ENCODE results near the gene SEMA4D. TPM values are rescaled to one million over a fixed set of nuclear protein-coding genes. Genes with fewer than 3 reads are reported as not detected.

Gene SEMA4D
- 1.7 and 4.5 TPM in 2 replicates for total RNA-seq (2014; rRNA removed; shearing (Covaris generic); ENCODE audit: low replicate concordance)

GRCh38 chr9:89497978-89498851 is at the start of gene SEMA4D:
Gene SEMA4D (minus strand): TSS chr9:89498113. CDS start chr9:89405456, 92,657 bp downstream.
- in situ Hi-C loops (cut with HindIII; ENCODE audit: low pct_unique_long_range_greater_than_20kb, low sequenced_read_pairs): no loop called here
- DNase-seq (ENCODE audit: low read depth): peak; percentile 53

DNA sequence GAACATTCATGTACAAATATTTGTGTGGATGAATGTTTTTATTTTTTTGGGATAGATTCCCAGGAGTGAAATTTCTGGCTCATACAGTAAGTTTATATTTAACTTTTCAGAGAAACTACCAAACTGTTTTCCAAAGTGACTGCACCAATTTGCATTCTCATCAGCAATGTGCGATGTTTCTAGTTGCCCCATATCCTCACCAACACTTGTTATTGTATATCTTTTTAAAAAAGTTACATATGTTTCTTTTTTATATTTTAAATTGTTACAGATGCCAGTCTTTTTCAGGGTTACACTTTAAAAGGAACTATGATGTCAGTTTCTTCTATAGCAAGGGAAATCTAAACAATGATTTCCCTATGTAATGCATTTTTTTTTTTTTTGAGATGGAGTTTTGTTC is 49.1 kb upstream of the SEMA4D start:
- in situ Hi-C loops (cut with HindIII; ENCODE audit: low pct_unique_long_range_greater_than_20kb, low sequenced_read_pairs): no loop called here
- DNase-seq (ENCODE audit: low read depth): no peak

DNA sequence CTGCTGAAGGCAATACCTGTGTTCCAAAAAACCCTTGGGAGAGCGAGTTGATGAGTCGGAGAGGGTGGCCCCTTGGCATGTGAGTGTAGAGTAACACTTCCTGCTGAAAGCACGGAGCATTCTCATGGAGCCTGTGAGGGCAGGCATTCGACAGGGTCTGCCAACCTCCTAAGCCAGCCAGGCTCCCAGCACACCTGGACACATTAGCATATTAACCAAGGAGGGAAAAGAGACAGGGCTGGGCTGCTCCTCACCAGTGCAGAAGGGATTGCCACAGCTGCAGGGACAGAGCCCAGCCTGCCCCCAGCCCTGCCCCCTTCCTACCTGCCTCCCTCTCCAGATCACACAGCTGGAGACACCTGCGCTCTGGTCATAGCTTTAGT is 46.4 kb upstream of the SEMA4D start:
- DNase-seq (ENCODE audit: low read depth): no peak

GRCh38 chr9:89543621-89544278 is 45.8 kb upstream of the SEMA4D start:
- no peak for DNase-seq (ENCODE audit: low read depth)
- in situ Hi-C loops (cut with HindIII; ENCODE audit: low pct_unique_long_range_greater_than_20kb, low sequenced_read_pairs): no loop called here

More for the DNA sequence above, 46.4 kb upstream of the SEMA4D start:
- in situ Hi-C loops (cut with HindIII; ENCODE audit: low pct_unique_long_range_greater_than_20kb, low sequenced_read_pairs): no loop called here

- no peak for DNase-seq (ENCODE audit: low read depth)
- in situ Hi-C loops (cut with HindIII; ENCODE audit: low pct_unique_long_range_greater_than_20kb, low sequenced_read_pairs): no loop called here
Measured at GRCh38 chr9:89543111-89543510, 45.2 kb upstream of the SEMA4D start.

DNA sequence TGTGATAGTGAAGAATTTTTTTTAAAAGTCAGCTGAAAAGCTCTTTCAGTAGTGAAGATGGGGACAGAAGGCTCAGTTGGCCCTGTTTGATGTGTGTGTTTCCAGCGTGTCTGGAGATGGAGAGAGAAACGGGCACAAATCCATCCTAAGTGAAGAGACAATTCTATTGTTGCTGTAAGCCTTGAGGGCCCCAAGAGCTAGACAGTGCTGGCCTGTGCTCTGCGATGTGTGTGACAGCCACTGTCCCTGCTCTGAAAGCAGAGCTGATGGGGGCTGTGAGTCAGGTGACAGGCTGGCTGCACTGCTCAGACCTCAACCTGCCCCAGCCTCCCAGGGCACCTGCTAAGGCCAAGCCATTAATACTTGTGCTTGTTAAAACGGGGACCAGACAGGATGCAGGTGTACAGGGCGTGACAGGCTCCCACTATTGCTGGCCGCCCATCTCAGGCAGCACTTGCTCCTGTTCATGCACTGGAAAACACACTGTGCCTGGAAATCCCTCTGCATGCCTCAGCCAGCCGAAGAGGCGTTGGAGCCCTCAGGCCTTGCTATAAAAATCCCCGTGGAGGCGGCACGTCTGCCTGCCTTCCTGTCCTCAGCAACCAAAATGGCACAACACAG is 44.6 kb upstream of the SEMA4D start:
- in situ Hi-C loops (cut with HindIII; ENCODE audit: low pct_unique_long_range_greater_than_20kb, low sequenced_read_pairs): no loop called here
- DNase-seq (ENCODE audit: low read depth): no peak

- in situ Hi-C loops (cut with HindIII; ENCODE audit: low pct_unique_long_range_greater_than_20kb, low sequenced_read_pairs): no loop called here
- no peak for DNase-seq (ENCODE audit: low read depth)
Measured at GRCh38 chr9:89541798-89542197, 43.9 kb upstream of the SEMA4D start.

GRCh38 chr9:89539374-89539773 is 41.5 kb upstream of the SEMA4D start:
- no peak for DNase-seq (ENCODE audit: low read depth)
- in situ Hi-C loops (cut with HindIII; ENCODE audit: low pct_unique_long_range_greater_than_20kb, low sequenced_read_pairs): no loop called here

DNA sequence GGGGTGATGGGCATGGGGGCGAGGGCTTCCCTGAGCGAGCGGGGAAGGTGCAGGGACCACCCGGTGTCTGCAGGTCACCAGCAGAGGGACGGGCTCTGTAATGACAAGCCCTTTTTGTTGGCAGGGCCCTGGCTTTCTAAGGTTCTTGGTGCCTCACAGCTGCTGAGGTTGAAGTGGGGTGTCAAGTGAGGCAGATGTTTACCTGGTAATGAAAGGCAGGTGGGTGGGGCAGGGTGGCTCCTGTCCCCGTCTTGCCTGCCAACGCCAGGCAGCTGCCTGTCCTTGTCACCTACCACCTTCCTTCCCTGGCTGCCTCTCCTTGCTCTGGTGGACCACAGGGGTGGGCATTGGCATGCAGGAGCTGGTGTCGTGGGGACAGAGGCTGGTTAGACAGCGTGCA is 41.0 kb upstream of the SEMA4D start:
- no peak for DNase-seq (ENCODE audit: low read depth)
- in situ Hi-C loops (cut with HindIII; ENCODE audit: low pct_unique_long_range_greater_than_20kb, low sequenced_read_pairs): no loop called here

DNA sequence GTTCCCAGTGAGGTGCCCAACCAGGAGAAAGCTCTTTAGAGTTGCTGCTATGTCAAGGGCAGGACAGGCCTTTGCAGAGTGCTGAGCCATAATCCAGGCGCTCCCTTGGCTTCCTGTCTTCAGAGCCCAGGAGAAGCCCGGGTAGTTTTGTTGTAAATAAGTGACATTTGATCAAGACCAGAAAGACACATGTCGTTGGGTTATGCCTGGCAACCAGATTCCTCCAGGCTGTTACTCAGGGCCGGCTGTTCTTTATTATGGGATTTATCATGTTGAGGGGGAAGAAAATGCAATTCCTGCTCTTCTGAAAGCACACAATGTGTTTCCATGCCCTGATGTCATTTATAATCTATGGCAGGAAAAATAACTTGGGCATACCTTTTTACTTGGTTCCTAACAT is 39.3 kb upstream of the SEMA4D start:
- in situ Hi-C loops (cut with HindIII; ENCODE audit: low pct_unique_long_range_greater_than_20kb, low sequenced_read_pairs): no loop called here
- DNase-seq (ENCODE audit: low read depth): no peak

DNA sequence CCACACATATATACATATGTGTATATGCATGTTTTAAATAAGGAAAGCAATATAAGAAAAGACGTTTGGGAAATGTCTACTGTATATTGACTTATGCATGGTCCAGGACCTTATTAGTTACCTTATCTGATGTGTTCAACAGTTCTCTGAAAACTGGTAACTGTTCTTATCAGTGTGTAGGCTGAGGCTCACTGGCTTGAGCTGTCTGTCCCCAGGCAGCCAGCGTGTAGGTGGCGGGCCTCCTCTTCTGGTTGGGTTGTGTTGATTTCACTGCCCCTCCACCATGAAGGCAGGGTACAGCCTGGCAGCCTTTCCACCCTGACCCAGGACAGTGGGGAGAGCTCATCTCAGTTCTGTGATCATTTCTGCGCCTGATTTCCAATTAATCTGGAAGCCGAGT is 38.7 kb upstream of the SEMA4D start:
- no peak for DNase-seq (ENCODE audit: low read depth)
- in situ Hi-C loops (cut with HindIII; ENCODE audit: low pct_unique_long_range_greater_than_20kb, low sequenced_read_pairs): no loop called here

- no peak for DNase-seq (ENCODE audit: low read depth)
- in situ Hi-C loops (cut with HindIII; ENCODE audit: low pct_unique_long_range_greater_than_20kb, low sequenced_read_pairs): no loop called here
Measured at GRCh38 chr9:89536145-89536574, 38.2 kb upstream of the SEMA4D start.

DNA sequence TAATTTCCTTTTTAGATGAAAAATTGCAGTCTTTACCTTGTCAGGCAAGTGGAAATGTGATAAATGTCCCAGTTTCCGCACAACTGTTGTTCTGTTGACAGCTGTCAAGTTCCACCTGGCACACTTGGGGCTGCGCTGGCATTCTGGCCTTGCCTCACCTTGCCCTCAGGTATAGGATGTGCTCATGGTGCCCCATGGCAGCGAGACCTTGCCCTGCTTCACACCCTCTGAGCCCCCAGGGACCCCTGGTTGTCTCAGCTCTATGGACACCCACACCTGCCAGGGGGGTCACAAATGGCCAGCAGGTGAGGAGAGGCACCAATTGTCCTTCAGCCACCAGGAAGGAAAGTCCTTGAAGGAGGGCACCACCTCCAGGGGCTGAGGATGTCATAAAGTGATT is 37.5 kb upstream of the SEMA4D start:
- DNase-seq (ENCODE audit: low read depth): no peak
- in situ Hi-C loops (cut with HindIII; ENCODE audit: low pct_unique_long_range_greater_than_20kb, low sequenced_read_pairs): no loop called here

- peak; percentile 23 for DNase-seq (ENCODE audit: low read depth)
- in situ Hi-C loops (cut with HindIII; ENCODE audit: low pct_unique_long_range_greater_than_20kb, low sequenced_read_pairs): no loop called here
Measured at GRCh38 chr9:89534515-89535287, 36.8 kb upstream of the SEMA4D start.

GRCh38 chr9:89533411-89534095 is 35.6 kb upstream of the SEMA4D start:
- DNase-seq (ENCODE audit: low read depth): no peak
- in situ Hi-C loops (cut with HindIII; ENCODE audit: low pct_unique_long_range_greater_than_20kb, low sequenced_read_pairs): no loop called here

DNA sequence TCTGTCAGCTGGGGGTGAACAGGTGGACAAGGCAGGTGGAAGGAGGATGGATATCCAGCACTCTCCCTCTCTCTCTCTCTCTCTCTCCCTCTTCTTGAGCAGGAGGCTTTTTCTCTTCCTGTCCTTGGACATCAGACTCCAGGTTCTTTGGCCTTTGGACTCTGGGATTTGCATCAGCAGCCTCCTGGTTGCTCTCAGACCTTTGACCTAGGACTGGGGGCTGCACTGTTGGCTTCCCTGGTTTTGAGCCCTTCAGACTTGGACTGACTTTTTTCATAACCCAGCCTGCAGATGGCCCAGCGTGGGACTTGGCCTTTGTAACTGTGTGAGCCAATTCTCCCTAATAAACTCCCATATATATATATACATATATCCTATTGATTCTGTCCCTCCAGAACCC is 35.0 kb upstream of the SEMA4D start:
- in situ Hi-C loops (cut with HindIII; ENCODE audit: low pct_unique_long_range_greater_than_20kb, low sequenced_read_pairs): no loop called here
- DNase-seq (ENCODE audit: low read depth): no peak

GRCh38 chr9:89532478-89532877 is 34.6 kb upstream of the SEMA4D start:
- no peak for DNase-seq (ENCODE audit: low read depth)
- in situ Hi-C loops (cut with HindIII; ENCODE audit: low pct_unique_long_range_greater_than_20kb, low sequenced_read_pairs): no loop called here

DNA sequence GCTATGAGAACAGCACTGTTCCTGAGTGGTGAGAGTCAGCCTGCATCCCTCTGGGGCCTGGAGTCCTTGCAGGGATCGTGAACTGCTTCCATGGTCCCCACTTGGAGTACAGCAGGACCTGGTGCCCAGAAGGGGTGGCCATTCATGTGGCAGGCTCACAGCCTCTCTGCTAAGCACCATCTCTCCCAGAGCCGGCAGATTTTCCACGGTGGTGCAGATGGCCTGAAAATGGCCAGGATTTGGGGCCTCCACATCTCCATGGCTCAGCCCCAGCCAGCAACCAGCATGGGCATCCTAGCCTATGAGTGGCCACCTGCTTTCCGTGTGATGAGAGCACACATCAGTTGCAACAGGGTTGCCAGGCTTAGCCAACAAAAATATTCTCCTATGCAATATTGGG is 33.9 kb upstream of the SEMA4D start:
- in situ Hi-C loops (cut with HindIII; ENCODE audit: low pct_unique_long_range_greater_than_20kb, low sequenced_read_pairs): no loop called here
- DNase-seq (ENCODE audit: low read depth): no peak

Data from Caki2 (cell line).